Epithelial cell of esophagus (primary cell): ENCODE results near the gene SEPHS1.

Source experiments
- DNase-seq: peaks from one replicate; pipeline ENCODE4 v3.0.0; 2010; ENCODE audit warnings: low read depth
- H3K4me3 ChIP-seq: 2 replicates; pipeline ENCODE4 v1.5.1; 2011; ENCODE audit warnings: mild to moderate bottlenecking, low read length, control low read depth
- TF ChIP-seq, protein P1 (sequence below): IDR thresholded peaks from 2 replicates; pipeline ENCODE4 v1.5.1; 2011; ENCODE audit warnings: low read depth, mild to moderate bottlenecking, low read length, control low read depth, inconsistent platforms; ENCODE audit not compliant: insufficient read depth; ENCODE audit errors: missing control alignments

SEPHS1 gene, protein sequence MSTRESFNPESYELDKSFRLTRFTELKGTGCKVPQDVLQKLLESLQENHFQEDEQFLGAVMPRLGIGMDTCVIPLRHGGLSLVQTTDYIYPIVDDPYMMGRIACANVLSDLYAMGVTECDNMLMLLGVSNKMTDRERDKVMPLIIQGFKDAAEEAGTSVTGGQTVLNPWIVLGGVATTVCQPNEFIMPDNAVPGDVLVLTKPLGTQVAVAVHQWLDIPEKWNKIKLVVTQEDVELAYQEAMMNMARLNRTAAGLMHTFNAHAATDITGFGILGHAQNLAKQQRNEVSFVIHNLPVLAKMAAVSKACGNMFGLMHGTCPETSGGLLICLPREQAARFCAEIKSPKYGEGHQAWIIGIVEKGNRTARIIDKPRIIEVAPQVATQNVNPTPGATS

DNA sequence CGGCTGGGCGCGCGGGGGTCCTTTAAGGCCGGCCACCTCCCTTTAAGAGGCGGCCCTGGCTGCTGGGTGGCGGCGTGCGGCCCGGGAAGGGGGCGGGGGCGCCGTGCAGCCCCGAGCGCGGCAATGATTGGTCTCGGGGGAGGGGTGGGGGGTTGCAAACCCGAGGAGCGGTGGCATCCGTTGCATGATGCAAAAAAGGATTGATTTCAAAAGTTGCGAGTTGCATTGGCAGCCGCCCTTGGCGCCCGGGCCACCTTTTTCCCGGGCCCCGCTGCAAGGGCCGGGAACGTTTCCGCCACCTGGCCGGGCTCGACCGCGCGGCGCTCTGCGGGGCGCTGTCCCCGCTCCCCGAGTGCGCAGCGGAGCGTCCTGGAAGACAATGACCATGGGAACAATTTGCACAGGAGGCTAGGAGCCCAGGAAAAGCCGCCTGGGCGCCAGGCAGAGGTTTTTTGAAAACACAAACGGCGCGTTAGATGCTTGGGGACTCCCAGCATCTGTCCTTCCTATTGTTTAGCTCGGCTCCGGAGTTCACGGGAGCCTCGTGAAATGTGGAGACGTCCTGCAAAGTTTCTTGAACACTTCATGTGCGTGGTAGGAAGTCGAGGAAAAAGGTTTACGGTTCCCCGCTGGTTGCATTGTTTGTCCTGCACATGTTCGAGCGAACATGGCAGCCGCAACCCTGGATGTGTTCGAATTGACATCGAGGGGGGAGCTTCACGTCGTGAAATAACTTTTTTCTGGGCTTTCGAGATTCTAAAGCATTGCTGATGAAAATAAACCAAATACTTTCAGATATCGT, at the start of gene SEPHS1:
TSS of gene SEPHS1 (minus strand) at position 78 of the 802 bp plus-strand sequence. CDS start 3,343 bp downstream, outside the sequence.
- H3K4me3 ChIP-seq, result peak within 1 kb of the TSS; percentile 75
- TF ChIP-seq, protein P1, sequence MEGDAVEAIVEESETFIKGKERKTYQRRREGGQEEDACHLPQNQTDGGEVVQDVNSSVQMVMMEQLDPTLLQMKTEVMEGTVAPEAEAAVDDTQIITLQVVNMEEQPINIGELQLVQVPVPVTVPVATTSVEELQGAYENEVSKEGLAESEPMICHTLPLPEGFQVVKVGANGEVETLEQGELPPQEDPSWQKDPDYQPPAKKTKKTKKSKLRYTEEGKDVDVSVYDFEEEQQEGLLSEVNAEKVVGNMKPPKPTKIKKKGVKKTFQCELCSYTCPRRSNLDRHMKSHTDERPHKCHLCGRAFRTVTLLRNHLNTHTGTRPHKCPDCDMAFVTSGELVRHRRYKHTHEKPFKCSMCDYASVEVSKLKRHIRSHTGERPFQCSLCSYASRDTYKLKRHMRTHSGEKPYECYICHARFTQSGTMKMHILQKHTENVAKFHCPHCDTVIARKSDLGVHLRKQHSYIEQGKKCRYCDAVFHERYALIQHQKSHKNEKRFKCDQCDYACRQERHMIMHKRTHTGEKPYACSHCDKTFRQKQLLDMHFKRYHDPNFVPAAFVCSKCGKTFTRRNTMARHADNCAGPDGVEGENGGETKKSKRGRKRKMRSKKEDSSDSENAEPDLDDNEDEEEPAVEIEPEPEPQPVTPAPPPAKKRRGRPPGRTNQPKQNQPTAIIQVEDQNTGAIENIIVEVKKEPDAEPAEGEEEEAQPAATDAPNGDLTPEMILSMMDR, result no peak
- peak; percentile 76 for DNase-seq

DNA sequence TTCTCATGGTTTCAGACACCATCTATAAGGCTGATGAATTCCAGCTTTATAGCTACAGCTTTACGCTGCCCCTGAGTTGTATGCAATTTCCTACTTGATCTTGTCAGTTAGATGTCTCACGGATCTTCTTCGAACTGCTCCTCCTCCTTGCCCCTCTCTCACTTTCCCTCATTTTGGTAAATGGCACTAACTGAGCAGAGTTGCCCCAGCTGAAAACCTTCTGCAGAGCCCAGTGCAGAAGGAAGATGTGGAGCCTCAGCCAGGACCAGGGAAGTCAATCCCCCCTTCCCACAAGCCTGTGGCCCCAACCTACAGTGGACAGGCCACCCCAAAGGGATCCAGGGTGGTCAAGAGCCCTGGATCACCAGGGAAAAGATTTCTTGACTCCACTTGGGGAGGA, 49.0 kb upstream of the SEPHS1 start:
- no peak overlapping the region for H3K4me3 ChIP-seq
- TF ChIP-seq, protein P1, result no peak
- DNase-seq, result no peak

DNA sequence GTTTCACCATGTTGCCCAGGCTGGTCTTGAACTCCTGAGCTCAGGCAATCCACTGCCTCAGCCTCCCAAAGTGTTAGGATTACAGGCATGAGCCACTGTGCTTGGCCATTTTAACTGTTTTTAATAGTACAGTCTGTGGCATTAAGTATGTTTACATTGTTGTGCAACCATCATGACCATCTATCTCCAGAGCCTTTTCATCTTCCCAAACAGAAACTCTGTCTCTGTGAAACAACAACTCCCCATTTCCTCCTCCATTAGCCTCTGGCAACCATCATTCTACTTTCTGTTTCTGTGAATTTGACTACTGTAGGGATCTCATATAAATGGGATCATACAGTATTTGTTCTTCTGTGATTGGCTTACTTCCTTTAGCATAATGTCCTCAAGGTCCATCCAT, 48.3 kb upstream of the SEPHS1 start:
- TF ChIP-seq, protein P1, result no peak
- DNase-seq, result no peak
- H3K4me3 ChIP-seq, result no peak overlapping the region

DNA sequence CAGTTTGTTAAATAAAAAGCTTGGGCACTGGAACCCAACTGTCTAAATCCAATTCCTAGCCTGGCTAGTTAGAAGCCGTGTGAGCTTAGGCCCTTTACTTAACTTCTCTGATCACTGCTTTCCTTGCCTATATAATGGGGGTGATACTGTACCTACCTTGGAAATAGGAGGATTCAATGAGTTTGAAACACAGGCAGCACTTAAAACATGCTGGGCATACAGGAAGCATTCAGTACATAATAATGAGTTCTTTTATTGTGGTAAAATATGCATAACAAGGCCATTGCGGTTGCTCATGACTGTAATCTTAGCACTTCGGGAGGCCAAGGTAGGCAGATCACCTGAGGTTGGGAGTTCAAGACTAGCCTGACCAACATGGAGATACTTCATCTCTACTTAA, 47.4 kb upstream of the SEPHS1 start:
- TF ChIP-seq, protein P1, result no peak
- no peak overlapping the region for H3K4me3 ChIP-seq
- DNase-seq, result no peak

DNA sequence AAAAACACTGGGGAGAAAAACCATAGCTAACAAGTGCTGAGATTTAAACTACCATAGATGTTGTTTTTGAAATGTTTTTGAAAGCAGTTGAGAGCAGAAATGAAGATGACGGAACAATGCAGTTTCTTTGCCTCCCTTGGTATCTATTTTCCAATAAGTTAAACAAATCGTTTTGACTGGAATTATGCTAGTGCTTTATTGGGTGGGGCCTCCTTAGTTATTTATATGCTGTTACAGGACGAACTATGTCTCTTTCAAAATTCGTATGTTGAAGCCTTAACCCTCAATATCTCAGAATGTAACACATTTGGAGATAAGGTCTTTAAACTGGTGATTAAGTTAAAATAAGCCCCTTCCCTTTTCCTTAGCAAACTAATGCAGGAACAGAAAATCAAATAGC, 45.5 kb upstream of the SEPHS1 start:
- H3K4me3 ChIP-seq, result no peak overlapping the region
- no peak for DNase-seq
- TF ChIP-seq, protein P1, result no peak

DNA sequence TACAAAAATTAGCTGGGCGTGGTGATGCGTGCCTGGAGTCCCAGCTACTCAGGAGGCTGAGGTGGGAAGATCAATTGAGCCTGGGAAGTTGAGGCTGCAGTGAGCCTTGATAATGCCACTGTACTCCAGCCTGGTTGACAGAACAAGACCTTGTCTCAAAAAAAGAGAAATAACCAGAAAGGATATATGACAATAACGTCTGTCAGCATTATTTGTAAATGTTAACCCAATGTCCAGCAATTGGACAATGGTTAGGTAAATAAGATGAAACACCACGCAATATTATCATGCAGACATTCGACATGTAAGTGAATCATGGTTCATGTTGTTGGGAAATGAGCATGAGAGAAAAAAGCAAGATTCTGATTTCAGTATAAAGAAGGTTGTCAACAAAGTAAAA, 44.6 kb upstream of the SEPHS1 start:
- DNase-seq, result no peak
- TF ChIP-seq, protein P1, result no peak
- H3K4me3 ChIP-seq, result no peak overlapping the region
